HepG2 (cell line): ENCODE results near the gene SKI. TPM values are rescaled to one million over a fixed set of nuclear protein-coding genes. Genes with fewer than 3 reads are reported as not detected.

Experiments
- ADNP ChIP-seq: sonication (generic); formaldehyde crosslinking; IDR thresholded peaks from 2 replicates; pipeline ENCODE4 v1.4.0; 2020; ENCODE audit warnings: missing genetic modification reagents
- AGO2 ChIP-seq: fragments of 200-400 bp; formaldehyde crosslinking; optimal IDR thresholded peaks from 2 replicates; pipeline ENCODE3; 2017; ENCODE audit warnings: mild to moderate bottlenecking, low read depth, low read length, moderate library complexity
- ATF7-NPFF ChIP-seq: sonication (generic); formaldehyde crosslinking; IDR thresholded peaks from 2 replicates; pipeline ENCODE4 v1.8.1; 2023; ENCODE audit warnings: mild to moderate bottlenecking, low read depth, missing genetic modification reagents, moderate library complexity
- BHLHE40 ChIP-seq: IDR thresholded peaks from 2 replicates; pipeline ENCODE4 v1.6.1; 2011; ENCODE audit warnings: low read length, improper control_type of control experiment
- CCAR2 ChIP-seq: fragments of 200-400 bp; formaldehyde crosslinking; optimal IDR thresholded peaks from 2 replicates; pipeline ENCODE3; 2018; ENCODE audit warnings: low read depth, mild to moderate bottlenecking, low read length, moderate library complexity
- DMAP1 ChIP-seq: IDR thresholded peaks from 2 replicates; pipeline ENCODE4 v1.6.1; 2016
- HDAC2 ChIP-seq: sonication (generic); formaldehyde crosslinking; IDR thresholded peaks from 2 replicates; pipeline ENCODE4 v1.4.0; 2020; ENCODE audit warnings: missing genetic modification reagents
- KDM4B ChIP-seq: sonication (generic); formaldehyde crosslinking; IDR thresholded peaks from 2 replicates; pipeline ENCODE4 v1.4.0; 2020; ENCODE audit warnings: missing genetic modification reagents
- NFE2 ChIP-seq: sonication (generic); formaldehyde crosslinking; IDR thresholded peaks from 2 replicates; pipeline ENCODE4 v1.4.0; 2020; ENCODE audit warnings: missing genetic modification reagents
- RBFOX2 ChIP-seq: fragments of 200-400 bp; formaldehyde crosslinking; IDR thresholded peaks from 2 replicates; pipeline ENCODE4 v1.6.1; 2017; ENCODE audit warnings: low read depth, mild to moderate bottlenecking, low read length
- REL ChIP-seq: sonication (generic); formaldehyde crosslinking; conservative IDR thresholded peaks from 2 replicates; pipeline ENCODE4 v1.8.0; 2022; ENCODE audit warnings: mild to moderate bottlenecking, missing genetic modification reagents, moderate library complexity
- REPIN1 ChIP-seq: sonication (generic); formaldehyde crosslinking; IDR thresholded peaks from 2 replicates; pipeline ENCODE4 v1.8.0; 2022; ENCODE audit warnings: missing genetic modification reagents, low read depth, mild to moderate bottlenecking, borderline replicate concordance
- SP4 ChIP-seq: sonication (generic); formaldehyde crosslinking; IDR thresholded peaks from 2 replicates; pipeline ENCODE4 v1.8.1; 2023; ENCODE audit warnings: mild to moderate bottlenecking, missing genetic modification reagents
- TMF1 ChIP-seq: sonication (generic); formaldehyde crosslinking; IDR thresholded peaks from 2 replicates; pipeline ENCODE4 v1.8.1; 2022; ENCODE audit warnings: low read depth, missing genetic modification reagents
- XRCC5 ChIP-seq: fragments of 200-400 bp; formaldehyde crosslinking; optimal IDR thresholded peaks from 2 replicates; pipeline ENCODE3; 2017; ENCODE audit warnings: mild to moderate bottlenecking, low read length
- ZFP90 ChIP-seq: sonication (generic); formaldehyde crosslinking; IDR thresholded peaks from 2 replicates; pipeline ENCODE4 v1.8.0; 2022; ENCODE audit warnings: missing genetic modification reagents, mild to moderate bottlenecking, inconsistent platforms, borderline replicate concordance
- ZFYVE20 ChIP-seq: sonication (generic); formaldehyde crosslinking; IDR thresholded peaks from 2 replicates; pipeline ENCODE4 v1.8.0; 2023; ENCODE audit warnings: low read depth, mild to moderate bottlenecking, moderate library complexity, missing genetic modification reagents, borderline replicate concordance
- ZMYM3 ChIP-seq: sonication (generic); formaldehyde crosslinking; IDR thresholded peaks from 2 replicates; pipeline ENCODE4 v1.5.1; 2020; ENCODE audit warnings: mild to moderate bottlenecking, missing genetic modification reagents
- ZNF230 ChIP-seq: sonication (generic); formaldehyde crosslinking; IDR thresholded peaks from 2 replicates; pipeline ENCODE4 v1.4.0; 2020; ENCODE audit warnings: mild to moderate bottlenecking, missing genetic modification reagents
- ZNF296 ChIP-seq: sonication (generic); formaldehyde crosslinking; conservative IDR thresholded peaks from 2 replicates; pipeline ENCODE4 v1.5.0; 2020; ENCODE audit warnings: mild to moderate bottlenecking, missing genetic modification reagents
- ZNF7 ChIP-seq: IDR thresholded peaks from 2 replicates; pipeline ENCODE4 v1.6.1; 2016; ENCODE audit warnings: missing biosample characterization, missing genetic modification reagents
- ZNF737 ChIP-seq: sonication (generic); formaldehyde crosslinking; IDR thresholded peaks from 2 replicates; pipeline ENCODE4 v1.5.0; 2020; ENCODE audit warnings: missing genetic modification reagents, mild to moderate bottlenecking, borderline replicate concordance
- ZNF816 ChIP-seq: sonication (generic); formaldehyde crosslinking; IDR thresholded peaks from 2 replicates; pipeline ENCODE4 v1.8.0; 2022; ENCODE audit warnings: missing genetic modification reagents, mild to moderate bottlenecking, borderline replicate concordance
- ZSCAN22 ChIP-seq: sonication (generic); formaldehyde crosslinking; IDR thresholded peaks from 2 replicates; pipeline ENCODE4 v1.4.0; 2020; ENCODE audit warnings: mild to moderate bottlenecking, missing genetic modification reagents
- polyA plus RNA-seq, 8 experiments: library from polyadenylated mRNA; depleted of rRNA in 3 of 8; stranded (reverse) in 7 of 8; unstranded in 1 of 8; fragments of >200 nt; fragmentation: Illumina TruSeq in 4 of 8; extraction: Trizol in 4 of 8; gene quantifications; 2 replicates each; pipeline versions ENCODE4 v1.2.1 to v1.2.3, GENCODE V29; 2011 to 2016; ENCODE audit warnings: low read depth in 4 of 8, missing spikeins in 1 of 8, mixed read lengths in 1 of 8; ENCODE audit not compliant: insufficient read depth in 1 of 8
- total RNA-seq, 5 experiments: library from RNA; depleted of rRNA; stranded (reverse); fragments of >200 nt; fragmentation: Illumina TruSeq; extraction: Trizol; gene quantifications; 2 replicates each; pipeline ENCODE4 v1.2.3, GENCODE V29; 2016; ENCODE audit warnings: low read depth in 1 of 5
- TF ChIP-seq, protein P1 (sequence below): sonication (generic); formaldehyde crosslinking; IDR thresholded peaks from 2 replicates; pipeline ENCODE4 v1.5.1; 2020; ENCODE audit warnings: missing genetic modification reagents, mild to moderate bottlenecking, borderline replicate concordance
- TF ChIP-seq, protein P2 (sequence below): sonication (generic); formaldehyde crosslinking; IDR thresholded peaks from 2 replicates; pipeline ENCODE4 v1.8.0; 2022; ENCODE audit warnings: mild to moderate bottlenecking, missing genetic modification reagents, borderline replicate concordance
- TF ChIP-seq, protein P3 (sequence below): sonication (generic); formaldehyde crosslinking; IDR thresholded peaks from 2 replicates; pipeline ENCODE4 v1.8.1; 2023; ENCODE audit warnings: missing genetic modification reagents, mild to moderate bottlenecking, borderline replicate concordance

SKI gene
- total and polyA plus RNA-seq, 2 of the 13 experiments (the other 11 are each of a cell fraction or from before 2014, with no cell fraction given): 4.7 to 6.9 TPM

DNA sequence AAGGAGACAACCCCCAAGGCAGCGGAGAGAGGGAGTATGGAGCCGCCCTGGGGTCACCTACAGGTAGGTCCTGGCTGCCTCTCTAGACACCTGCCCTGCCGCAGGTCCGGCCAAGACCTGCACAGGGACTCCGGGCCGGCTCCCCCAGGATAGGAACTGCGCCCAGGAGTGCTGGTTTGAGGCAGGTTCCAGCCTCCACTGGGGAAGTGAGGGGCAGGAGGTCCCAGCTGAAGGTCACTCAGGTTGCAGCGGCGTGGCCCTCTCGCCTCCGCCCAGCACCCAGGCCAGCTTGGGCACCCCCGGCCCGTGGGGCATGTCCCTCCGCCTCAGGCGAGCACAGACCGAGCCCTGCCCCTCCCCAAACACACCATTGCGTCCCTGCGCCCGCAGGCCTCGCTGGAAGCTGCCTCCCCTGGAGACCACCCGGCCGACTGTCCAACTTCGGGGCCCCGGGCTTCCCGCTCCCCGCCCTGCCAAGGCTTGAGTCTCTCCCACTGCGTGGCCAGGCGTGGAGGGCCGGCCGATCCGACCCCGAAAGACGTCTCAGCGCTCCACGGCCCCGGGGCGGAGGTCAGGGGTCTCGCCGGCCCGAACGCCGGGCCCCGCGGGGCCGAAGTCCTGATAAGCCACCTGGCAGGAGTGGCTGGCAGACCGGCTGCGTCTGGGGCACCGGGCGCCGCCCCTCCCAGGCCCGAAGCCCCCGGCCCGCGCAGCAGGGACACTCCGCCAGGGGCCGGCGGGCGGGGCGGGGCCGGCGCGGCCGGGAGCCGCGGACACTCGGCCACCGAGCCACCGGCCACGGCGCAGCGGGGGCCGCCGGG is 1.4 kb upstream of the SKI start (continued):
- 0 out of 2 replicates have a peak, but pooled peaks have one; percentile 8 for TF ChIP-seq ZFP90 (CRISPR knock-in tag)
- TF ChIP-seq, protein P1, sequence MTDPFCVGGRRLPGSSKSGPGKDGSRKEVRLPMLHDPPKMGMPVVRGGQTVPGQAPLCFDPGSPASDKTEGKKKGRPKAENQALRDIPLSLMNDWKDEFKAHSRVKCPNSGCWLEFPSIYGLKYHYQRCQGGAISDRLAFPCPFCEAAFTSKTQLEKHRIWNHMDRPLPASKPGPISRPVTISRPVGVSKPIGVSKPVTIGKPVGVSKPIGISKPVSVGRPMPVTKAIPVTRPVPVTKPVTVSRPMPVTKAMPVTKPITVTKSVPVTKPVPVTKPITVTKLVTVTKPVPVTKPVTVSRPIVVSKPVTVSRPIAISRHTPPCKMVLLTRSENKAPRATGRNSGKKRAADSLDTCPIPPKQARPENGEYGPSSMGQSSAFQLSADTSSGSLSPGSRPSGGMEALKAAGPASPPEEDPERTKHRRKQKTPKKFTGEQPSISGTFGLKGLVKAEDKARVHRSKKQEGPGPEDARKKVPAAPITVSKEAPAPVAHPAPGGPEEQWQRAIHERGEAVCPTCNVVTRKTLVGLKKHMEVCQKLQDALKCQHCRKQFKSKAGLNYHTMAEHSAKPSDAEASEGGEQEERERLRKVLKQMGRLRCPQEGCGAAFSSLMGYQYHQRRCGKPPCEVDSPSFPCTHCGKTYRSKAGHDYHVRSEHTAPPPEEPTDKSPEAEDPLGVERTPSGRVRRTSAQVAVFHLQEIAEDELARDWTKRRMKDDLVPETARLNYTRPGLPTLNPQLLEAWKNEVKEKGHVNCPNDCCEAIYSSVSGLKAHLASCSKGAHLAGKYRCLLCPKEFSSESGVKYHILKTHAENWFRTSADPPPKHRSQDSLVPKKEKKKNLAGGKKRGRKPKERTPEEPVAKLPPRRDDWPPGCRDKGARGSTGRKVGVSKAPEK (CRISPR knock-in tag): 0 out of 2 replicates have a peak, but pooled peaks have one; percentile 47
- TF ChIP-seq ADNP (CRISPR knock-in tag): no peak
- TF ChIP-seq ZNF230 (CRISPR knock-in tag): no peak; the same call in 1 of the 2 replicates
- TF ChIP-seq, protein P2, sequence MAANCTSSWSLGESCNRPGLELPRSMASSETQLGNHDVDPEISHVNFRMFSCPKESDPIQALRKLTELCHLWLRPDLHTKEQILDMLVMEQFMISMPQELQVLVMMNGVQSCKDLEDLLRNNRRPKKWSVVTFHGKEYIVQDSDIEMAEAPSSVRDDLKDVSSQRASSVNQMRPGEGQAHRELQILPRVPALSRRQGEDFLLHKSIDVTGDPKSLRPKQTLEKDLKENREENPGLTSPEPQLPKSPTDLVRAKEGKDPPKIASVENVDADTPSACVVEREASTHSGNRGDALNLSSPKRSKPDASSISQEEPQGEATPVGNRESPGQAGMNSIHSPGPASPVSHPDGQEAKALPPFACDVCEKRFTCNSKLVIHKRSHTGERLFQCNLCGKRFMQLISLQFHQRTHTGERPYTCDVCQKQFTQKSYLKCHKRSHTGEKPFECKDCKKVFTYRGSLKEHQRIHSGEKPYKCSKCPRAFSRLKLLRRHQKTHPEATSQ: no peak
- TF ChIP-seq SP4 (CRISPR knock-in tag): no peak
- TF ChIP-seq XRCC5: no peak
- TF ChIP-seq HDAC2 (CRISPR knock-in tag): no peak
- TF ChIP-seq BHLHE40: no peak
- no peak for TF ChIP-seq ZNF737 (CRISPR knock-in tag)
- TF ChIP-seq RBFOX2: 0 out of 2 replicates have a peak, but pooled peaks have one; percentile 53
- TF ChIP-seq, protein P3, sequence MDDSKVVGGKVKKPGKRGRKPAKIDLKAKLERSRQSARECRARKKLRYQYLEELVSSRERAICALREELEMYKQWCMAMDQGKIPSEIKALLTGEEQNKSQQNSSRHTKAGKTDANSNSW: no peak
- 0 out of 2 replicates have a peak, but pooled peaks have one; percentile 10 for TF ChIP-seq ATF7-NPFF (CRISPR knock-in tag)
- TF ChIP-seq KDM4B (CRISPR knock-in tag): no peak
- TF ChIP-seq NFE2 (CRISPR knock-in tag): no peak
- no peak for TF ChIP-seq DMAP1 (CRISPR knock-in tag)
- TF ChIP-seq ZNF816 (CRISPR knock-in tag): no peak
- TF ChIP-seq ZNF296 (CRISPR knock-in tag): 0 out of 2 replicates have a peak, but pooled peaks have one; percentile 30
- TF ChIP-seq REPIN1: no peak
- TF ChIP-seq ZSCAN22 (CRISPR knock-in tag): no peak
- TF ChIP-seq ZMYM3 (CRISPR knock-in tag): no peak
- peak; percentile 69 for TF ChIP-seq AGO2
- no peak for TF ChIP-seq CCAR2
- no peak for TF ChIP-seq REL (CRISPR knock-in tag)
- no peak for TF ChIP-seq ZNF7 (CRISPR knock-in tag)
- TF ChIP-seq TMF1 (CRISPR knock-in tag): no peak
- TF ChIP-seq ZFYVE20 (CRISPR knock-in tag): no peak
